ENCODE data around the gene STK17A. TPM values are rescaled to one million over a fixed set of nuclear protein-coding genes. Genes with fewer than 3 reads are reported as not detected.

Gene STK17A
- polyA plus RNA-seq, 3 donors = 2.8 to 14.1 (median 9.5) TPM

DNA sequence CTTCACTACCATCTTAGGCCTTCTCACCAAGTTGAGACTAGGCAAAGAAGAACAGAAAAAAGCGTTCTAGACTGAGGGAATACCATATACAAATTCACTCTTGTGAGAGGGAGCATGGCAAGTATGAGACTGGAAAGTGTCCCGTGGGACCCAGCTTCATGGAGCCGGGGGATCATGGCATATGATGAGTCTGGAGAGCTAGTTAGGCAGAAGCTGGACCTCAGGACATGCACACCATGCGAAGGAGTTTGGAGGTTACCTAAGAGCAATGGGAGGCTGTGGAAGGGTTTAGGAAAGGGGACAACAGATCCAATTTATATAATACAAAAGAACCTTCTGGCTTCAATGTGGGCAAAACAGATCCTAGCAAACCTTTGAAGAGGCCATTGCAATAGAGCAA, 34.1 kb downstream of the STK17A start:
- H3K27ac ChIP-seq (ENCODE audit: low read depth in 1 of 2, low read length in 2 of 2) = no peak overlapping the region
- TF ChIP-seq, protein P1, sequence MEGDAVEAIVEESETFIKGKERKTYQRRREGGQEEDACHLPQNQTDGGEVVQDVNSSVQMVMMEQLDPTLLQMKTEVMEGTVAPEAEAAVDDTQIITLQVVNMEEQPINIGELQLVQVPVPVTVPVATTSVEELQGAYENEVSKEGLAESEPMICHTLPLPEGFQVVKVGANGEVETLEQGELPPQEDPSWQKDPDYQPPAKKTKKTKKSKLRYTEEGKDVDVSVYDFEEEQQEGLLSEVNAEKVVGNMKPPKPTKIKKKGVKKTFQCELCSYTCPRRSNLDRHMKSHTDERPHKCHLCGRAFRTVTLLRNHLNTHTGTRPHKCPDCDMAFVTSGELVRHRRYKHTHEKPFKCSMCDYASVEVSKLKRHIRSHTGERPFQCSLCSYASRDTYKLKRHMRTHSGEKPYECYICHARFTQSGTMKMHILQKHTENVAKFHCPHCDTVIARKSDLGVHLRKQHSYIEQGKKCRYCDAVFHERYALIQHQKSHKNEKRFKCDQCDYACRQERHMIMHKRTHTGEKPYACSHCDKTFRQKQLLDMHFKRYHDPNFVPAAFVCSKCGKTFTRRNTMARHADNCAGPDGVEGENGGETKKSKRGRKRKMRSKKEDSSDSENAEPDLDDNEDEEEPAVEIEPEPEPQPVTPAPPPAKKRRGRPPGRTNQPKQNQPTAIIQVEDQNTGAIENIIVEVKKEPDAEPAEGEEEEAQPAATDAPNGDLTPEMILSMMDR (IDR thresholded peaks at IDR 0.05) = no peak

DNA sequence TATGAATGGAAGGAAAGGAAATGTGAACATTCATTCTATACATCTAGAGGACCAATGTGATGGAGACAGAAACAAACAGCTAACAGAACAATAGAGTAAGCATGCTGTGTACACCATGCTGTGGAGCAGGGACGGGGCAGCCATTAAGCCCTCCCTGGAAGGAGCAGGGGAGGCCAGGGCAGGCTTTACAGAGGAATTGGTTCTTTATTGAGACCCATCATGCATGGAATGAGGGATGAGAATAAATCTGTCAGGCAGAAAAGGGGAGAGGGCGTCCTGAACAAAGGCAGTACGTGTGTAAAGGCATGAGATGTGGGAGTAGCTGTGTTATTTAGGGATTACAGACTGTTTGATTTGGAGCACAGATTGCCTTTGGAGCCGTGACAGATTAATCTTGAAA, 35.2 kb downstream of the STK17A start:
- intact Hi-C loops (cut with micrococcal nuclease) = no loop called here

More for the DNA sequence above, 34.1 kb downstream of the STK17A start:
- intact Hi-C loops (cut with micrococcal nuclease) = no loop called here
- DNase-seq = no peak
- Histone ChIP-seq H3K4me2 (replicated peaks; ENCODE audit: extremely low read depth, low read length, poor library complexity, severe bottlenecking) (no peak overlapping the region), H3K79me2 (ENCODE audit: insufficient read depth, low read length) (no peaks in the 10 kb centered on the region), H3K4me3 (replicated peaks in 1 of 3; ENCODE audit: low read depth in 2 of 3, low read length in 3 of 3) (no peak overlapping the region), H2AFZ (ENCODE audit: insufficient read depth, low read depth, low read length, poor library complexity, severe bottlenecking) (no peak overlapping the region), H4K20me1 (ENCODE audit: insufficient read depth, low read length) (no peaks in the 10 kb centered on the region), H3K27me3 (ENCODE audit: control insufficient read depth in 2 of 2, insufficient read depth in 2 of 2, low read length in 2 of 2) (no peaks in the 10 kb centered on the region), H3K4me1 (ENCODE audit: control insufficient read depth in 1 of 2, insufficient read depth in 2 of 2, low read length in 2 of 2) (no peaks in the 10 kb centered on the region), H3K36me3 (replicated peaks in 1 of 2; ENCODE audit: control insufficient read depth in 1 of 2, insufficient read depth in 2 of 2, low read length in 2 of 2) (peaks cover 18 to 79% of the 10 kb centered on the region in 2 donors), H3K9me3 (replicated peaks in 1 of 2; ENCODE audit: control insufficient read depth in 1 of 2, insufficient read depth in 1 of 2, low read length in 2 of 2) (no peaks in the 10 kb centered on the region), H3K9ac (ENCODE audit: insufficient read depth, low read length, poor library complexity, severe bottlenecking) (no peak overlapping the region)
- Mint-ChIP-seq H3K27ac (no peak overlapping the region), H3K4me1 (no peaks in the 10 kb centered on the region), H3K27me3 (ENCODE audit: low read depth in 3 of 3) (peaks cover 0 to 3% (median 0%) of the 10 kb centered on the region in 3 donors), H3K9me3 (no peaks in the 10 kb centered on the region), H3K4me3 (no peak overlapping the region), H3K36me3 (peaks cover 23 to 34% of the 10 kb centered on the region in 2 donors)
- 100% methylated on average over 2 of the region's 4 CpGs for WGBS (ENCODE audit: insufficient coverage)

More for the DNA sequence above, 35.2 kb downstream of the STK17A start:
- no peaks in the 10 kb centered on the region for H3K4me1 ChIP-seq (ENCODE audit: control insufficient read depth in 1 of 2, insufficient read depth in 2 of 2, low read length in 2 of 2)
- no peak for DNase-seq
- H3K36me3 ChIP-seq (replicated peaks in 1 of 2; ENCODE audit: control insufficient read depth in 1 of 2, insufficient read depth in 2 of 2, low read length in 2 of 2) = peaks cover 15 to 78% of the 10 kb centered on the region in 2 donors
- no peaks in the 10 kb centered on the region for H3K79me2 ChIP-seq (ENCODE audit: insufficient read depth, low read length)
- no peaks in the 10 kb centered on the region for H3K4me1 Mint-ChIP-seq
- no peak overlapping the region for H3K9ac ChIP-seq (ENCODE audit: insufficient read depth, low read length, poor library complexity, severe bottlenecking)
- H4K20me1 ChIP-seq (ENCODE audit: insufficient read depth, low read length) = no peaks in the 10 kb centered on the region
- no peaks in the 10 kb centered on the region for H3K9me3 Mint-ChIP-seq
- H3K4me2 ChIP-seq (replicated peaks; ENCODE audit: extremely low read depth, low read length, poor library complexity, severe bottlenecking) = no peak overlapping the region
- no peak overlapping the region for H2AFZ ChIP-seq (ENCODE audit: insufficient read depth, low read depth, low read length, poor library complexity, severe bottlenecking)
- WGBS (ENCODE audit: insufficient coverage) = 100% methylated on average over 4 of the region's 4 CpGs
- H3K4me3 Mint-ChIP-seq = no peak overlapping the region
- H3K9me3 ChIP-seq (replicated peaks in 1 of 2; ENCODE audit: control insufficient read depth in 1 of 2, insufficient read depth in 1 of 2, low read length in 2 of 2) = no peaks in the 10 kb centered on the region
- no peak overlapping the region for H3K27ac Mint-ChIP-seq
- TF ChIP-seq, protein P1 (IDR thresholded peaks at IDR 0.05) = no peak
- H3K27ac ChIP-seq (ENCODE audit: low read depth in 1 of 2, low read length in 2 of 2) = no peak overlapping the region
- peaks cover 0 to 3% (median 0%) of the 10 kb centered on the region in 3 donors for H3K27me3 Mint-ChIP-seq (ENCODE audit: low read depth in 3 of 3)
- peaks cover 23 to 34% of the 10 kb centered on the region in 2 donors for H3K36me3 Mint-ChIP-seq
- H3K27me3 ChIP-seq (ENCODE audit: control insufficient read depth in 2 of 2, insufficient read depth in 2 of 2, low read length in 2 of 2) = no peaks in the 10 kb centered on the region
- H3K4me3 ChIP-seq (replicated peaks in 1 of 3; ENCODE audit: low read depth in 2 of 3, low read length in 3 of 3) = no peak overlapping the region

All from CD14-positive monocyte (primary cell).